Keratinocyte (primary cell): ENCODE measurements around the gene PIN1. TPM values are rescaled to one million over a fixed set of nuclear protein-coding genes. Genes with fewer than 3 reads are reported as not detected.

Source experiments
- DNase-seq: peaks from one replicate; pipeline ENCODE4 v3.0.0-alpha.2; 2011; ENCODE audit warnings: low read depth, missing footprints, low spot score
- FAIRE-seq: peaks from 2 replicates; lab custom pipeline; 2011; peaks lifted over from hg19 to GRCh38; lab: Jason Lieb, UNC
- H2AFZ ChIP-seq: 2 replicates; pipeline ENCODE4 v1.6.0; 2012; ENCODE audit warnings: low read length, control low read depth, inconsistent platforms; ENCODE audit not compliant: control insufficient read depth
- H3K27ac ChIP-seq: 2 replicates; pipeline ENCODE4 v1.5.1; 2011; ENCODE audit warnings: low read length; ENCODE audit not compliant: control insufficient read depth, insufficient read depth
- H3K27me3 ChIP-seq: 3 replicates; pipeline ENCODE4 v1.6.0; 2011; ENCODE audit warnings: low read length; ENCODE audit not compliant: control insufficient read depth, insufficient read depth; ENCODE audit errors: extremely low read depth
- H3K36me3 ChIP-seq, 2 experiments: 2 replicates in 1 of 2; 3 replicates in 1 of 2; pipeline ENCODE4 v1.5.1; 2011; ENCODE audit warnings: low read length in 2 of 2, mild to moderate bottlenecking in 1 of 2; ENCODE audit not compliant: control insufficient read depth in 2 of 2, insufficient read depth in 2 of 2; ENCODE audit errors: extremely low read depth in 1 of 2
- H3K4me1 ChIP-seq: 3 replicates; pipeline ENCODE4 v1.5.1; 2011; ENCODE audit warnings: low read length; ENCODE audit not compliant: control insufficient read depth, insufficient read depth; ENCODE audit errors: extremely low read depth
- H3K4me2 ChIP-seq: 3 replicates; pipeline ENCODE4 v1.6.0; 2011; ENCODE audit warnings: low read depth, low read length; ENCODE audit not compliant: control insufficient read depth, insufficient read depth; ENCODE audit errors: extremely low read depth
- H3K4me3 ChIP-seq, 3 experiments: fragments of 200-600 bp in 1 of 3; sonication (generic) in 1 of 3; 2 replicates in 2 of 3; 3 replicates in 1 of 3; pipeline ENCODE4 v1.5.1; 2011 to 2016; ENCODE audit warnings: low read length in 3 of 3, mild to moderate bottlenecking in 3 of 3, control low read depth in 2 of 3, inconsistent platforms in 1 of 3, low read depth in 1 of 3, mixed read lengths in 1 of 3, mixed run types in 1 of 3, moderate library complexity in 1 of 3; ENCODE audit not compliant: control insufficient read depth in 2 of 3, insufficient read depth in 2 of 3; ENCODE audit errors: extremely low read depth in 1 of 3
- H3K79me2 ChIP-seq: 2 replicates; pipeline ENCODE4 v1.6.0; 2012; ENCODE audit warnings: low read length; ENCODE audit not compliant: control insufficient read depth, insufficient read depth
- H3K9ac ChIP-seq: 3 replicates; pipeline ENCODE4 v1.6.0; 2011; ENCODE audit warnings: low read length; ENCODE audit not compliant: control insufficient read depth, insufficient read depth; ENCODE audit errors: extremely low read depth
- H3K9me1 ChIP-seq: 3 replicates; pipeline ENCODE4 v1.6.0; 2011; ENCODE audit warnings: low read length; ENCODE audit not compliant: control insufficient read depth, insufficient read depth; ENCODE audit errors: extremely low read depth
- H3K9me3 ChIP-seq: 2 replicates; pipeline ENCODE4 v1.5.1; 2012; ENCODE audit warnings: low read depth, low read length; ENCODE audit not compliant: control insufficient read depth
- H4K20me1 ChIP-seq: 3 replicates; pipeline ENCODE4 v1.6.0; 2011; ENCODE audit warnings: low read length; ENCODE audit not compliant: control insufficient read depth, insufficient read depth; ENCODE audit errors: extremely low read depth
- CTCF ChIP-seq, 3 experiments: IDR thresholded peaks in 1 of 3; conservative IDR thresholded peaks in 1 of 3; optimal IDR thresholded peaks in 1 of 3; 2 replicates in 2 of 3; 3 replicates in 1 of 3; pipeline versions ENCODE3 to v1.5.1; 2011; ENCODE audit warnings: low read length in 3 of 3, mild to moderate bottlenecking in 3 of 3, moderate library complexity in 2 of 3, control low read depth in 1 of 3, inconsistent platforms in 1 of 3; ENCODE audit not compliant: insufficient read depth in 2 of 3; ENCODE audit errors: extremely low read depth in 1 of 3
- EZH2 ChIP-seq: IDR thresholded peaks from one replicate; pipeline ENCODE4 v1.6.1; 2012; ENCODE audit warnings: inconsistent platforms, mild to moderate bottlenecking, low read length, moderate library complexity
- dilution Hi-C: fragments of 300-500 bp; cut with MboI; formaldehyde crosslinking; loops from one replicate; pipeline ENCODE4 v1.7.0; 2020; ENCODE audit warnings: low sequenced_read_pairs; ENCODE audit not compliant: extremely low pct_ligation_motif_present
- polyA plus RNA-seq, 5 experiments: library from polyadenylated mRNA; depleted of rRNA in 3 of 5; stranded (reverse) in 3 of 5; stranded (forward) in 1 of 5; unstranded in 1 of 5; fragments of >200 nt; gene quantifications; 1 replicate in 1 of 5; 2 replicates in 3 of 5; 3 replicates in 1 of 5; pipeline versions ENCODE4 v1.2.1 to v1.2.3, GENCODE V29; 2011 to 2012; ENCODE audit warnings: missing spikeins in 2 of 5, low read depth in 1 of 5, low replicate concordance in 1 of 5

PIN1 gene
- polyA plus RNA-seq, 1 donor (not counting 4 experiments of a cell fraction or from before 2014, with no cell fraction given), result 39.8 TPM

DNA sequence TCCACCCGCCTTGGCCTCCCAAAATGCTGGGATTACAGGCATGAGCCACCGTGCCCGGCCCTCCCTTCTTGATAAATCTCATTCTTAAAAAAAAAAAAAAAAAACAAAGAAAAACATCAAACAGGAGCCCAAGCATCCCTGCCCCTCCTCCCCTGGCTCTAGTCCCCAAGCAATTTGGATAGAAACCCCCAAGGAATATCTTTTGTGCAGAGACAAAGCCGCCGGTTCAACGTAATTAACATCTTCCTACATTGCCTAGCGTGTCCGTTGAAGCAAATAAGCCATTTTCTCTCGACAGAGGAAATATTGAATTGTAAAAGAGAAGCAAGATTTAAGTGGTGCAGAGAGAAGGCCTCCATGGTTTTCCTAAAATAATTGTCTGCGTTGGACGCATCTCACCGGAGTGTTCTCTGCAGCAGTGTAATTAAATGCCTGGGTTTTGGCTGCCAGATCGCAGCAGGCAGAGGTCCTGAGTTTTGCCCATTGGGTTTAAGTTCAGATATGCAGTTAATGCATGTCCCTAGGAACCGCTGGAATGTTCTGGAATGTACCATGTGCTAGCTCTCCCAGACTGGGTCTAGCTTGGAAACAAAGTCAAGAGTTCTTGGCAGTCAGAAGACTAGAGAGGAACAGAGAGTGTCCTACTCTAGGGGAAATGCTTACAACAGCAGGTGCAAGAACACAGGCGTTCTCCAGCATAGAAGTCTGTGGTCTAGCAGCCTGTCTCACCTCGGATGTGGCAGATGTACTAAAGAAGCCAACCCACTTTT lies 30.8 kb downstream of the PIN1 start:
- Histone ChIP-seq H3K79me2 (no peaks in the 10 kb centered on the region), H3K27me3 (peaks cover 5% of the 10 kb centered on the region), H3K27ac (no peak overlapping the region), H3K9me3 (no peaks in the 10 kb centered on the region), H3K36me3 (no peaks in the 10 kb centered on the region), H4K20me1 (no peaks in the 10 kb centered on the region), H3K9ac (no peak overlapping the region), H3K9me1 (no peaks in the 10 kb centered on the region), H3K4me2 (no peak overlapping the region), H3K4me1 (no peaks in the 10 kb centered on the region), H3K4me3 (no peak overlapping the region), H2AFZ (no peak overlapping the region)
- dilution Hi-C loops, result no loop called here
- DNase-seq (no peak), FAIRE-seq (no peak)
- no peak for TF ChIP-seq EZH2

DNA sequence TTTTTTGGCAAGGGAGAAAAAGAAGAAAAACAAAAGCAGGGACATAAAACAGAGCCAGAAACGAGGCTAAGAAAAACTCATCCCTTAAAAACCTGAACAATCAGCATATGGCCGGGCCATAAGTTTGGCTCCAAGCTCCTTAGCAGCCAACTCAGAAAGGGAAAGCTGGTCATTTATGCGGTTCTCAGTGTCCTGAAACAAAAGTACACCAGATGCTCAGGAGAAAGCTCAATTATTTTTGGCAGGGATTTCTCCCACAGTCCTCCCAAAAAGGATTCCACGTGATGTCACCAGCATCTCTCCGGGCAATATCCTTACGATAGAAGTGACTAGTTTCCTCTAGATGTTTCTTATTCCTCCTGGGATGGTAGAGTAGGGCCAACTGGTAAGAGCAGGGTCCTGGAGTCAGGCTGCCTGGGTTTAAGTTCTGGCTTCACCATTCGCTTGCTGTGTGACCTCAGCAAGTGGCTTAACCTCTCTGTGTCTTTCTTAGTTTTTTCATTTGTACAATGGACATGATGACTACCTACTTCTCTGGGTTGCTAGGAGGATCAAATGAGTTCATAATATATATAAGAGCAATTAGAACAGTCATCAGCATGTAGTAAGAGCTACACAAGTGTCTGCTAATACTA lies 34.0 kb downstream of the PIN1 start:
- dilution Hi-C loops, result no loop called here
- TF ChIP-seq CTCF (optimal IDR thresholded peaks at IDR 0.05 in 1 of 3, IDR thresholded peaks at IDR 0.05 in 1 of 3, conservative IDR thresholded peaks at IDR 0.05 in 1 of 3; ENCODE audit: extremely low read depth in 1 of 3, insufficient read depth in 2 of 3, low read length in 3 of 3) (no peak), EZH2 (no peak)
- no peaks in the 10 kb centered on the region for H4K20me1 ChIP-seq
- no peaks in the 10 kb centered on the region for H3K27me3 ChIP-seq
- no peaks in the 10 kb centered on the region for H3K9me3 ChIP-seq
- H2AFZ ChIP-seq, result no peak overlapping the region
- no peaks in the 10 kb centered on the region for H3K79me2 ChIP-seq
- FAIRE-seq, result no peak
- no peak overlapping the region for H3K4me3 ChIP-seq
- H3K4me1 ChIP-seq, result no peaks in the 10 kb centered on the region
- H3K9me1 ChIP-seq, result no peaks in the 10 kb centered on the region
- H3K9ac ChIP-seq, result no peak overlapping the region
- no peak overlapping the region for H3K4me2 ChIP-seq
- H3K27ac ChIP-seq, result no peak overlapping the region
- no peaks in the 10 kb centered on the region for H3K36me3 ChIP-seq
- DNase-seq, result no peak
